GM19035 (cell line): Measurements from ENCODE around the gene CCDC169.

ENCODE experiments used
- ATAC-seq: cut with Tn5 transposase; IDR thresholded peaks from one replicate; pipeline ENCODE4 v1.9.1; 2021; ENCODE audit not compliant: unreplicated experiment

The CCDC169 gene

DNA sequence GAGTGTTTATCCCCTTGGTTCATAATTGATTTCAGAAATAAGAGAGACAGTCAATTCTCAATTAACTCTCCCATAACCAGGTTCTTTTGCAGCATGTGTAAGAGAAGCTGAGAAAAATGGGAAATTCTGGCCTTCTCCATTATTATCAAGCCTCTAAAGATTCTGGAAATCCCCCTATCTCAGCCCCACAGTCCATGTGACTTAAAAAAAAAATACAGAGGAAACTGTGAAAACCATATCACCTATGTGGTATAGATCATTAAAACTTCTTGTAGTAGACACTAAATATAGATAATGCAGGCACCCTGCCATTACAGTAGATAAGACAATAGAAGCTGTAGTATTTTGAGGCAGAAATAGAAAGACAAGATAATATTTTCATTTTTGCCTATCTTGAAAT lies 48.9 kb downstream of the CCDC169 start:
- ATAC-seq: no peak

- no peak for ATAC-seq
These were observed 52.6 kb downstream of the CCDC169 start for GRCh38 chr13:36244990-36245389.

GRCh38 chr13:36244073-36244472 lies 53.5 kb downstream of the CCDC169 start:
- no peak for ATAC-seq

DNA sequence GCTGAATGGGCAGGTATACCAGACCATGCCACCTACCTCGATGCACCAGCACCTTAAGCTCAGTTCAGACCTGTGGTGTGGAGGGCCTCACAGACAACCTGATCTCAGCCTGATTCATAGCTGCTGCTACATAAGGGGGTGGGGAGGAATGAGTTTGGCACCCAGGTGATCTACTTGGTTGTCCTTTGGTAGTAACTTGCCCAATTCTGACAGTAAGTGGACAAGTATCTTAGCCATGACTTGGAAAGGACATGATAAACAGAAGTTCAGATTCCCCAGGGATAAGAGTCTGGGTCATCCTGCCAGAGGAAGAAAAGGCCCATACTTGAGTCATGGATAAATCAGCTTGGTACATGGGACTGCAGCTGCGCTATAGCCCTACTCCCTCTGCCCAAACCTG lies 54.9 kb downstream of the CCDC169 start:
- ATAC-seq: no peak

GRCh38 chr13:36231236-36231635 lies 66.4 kb downstream of the CCDC169 start:
- ATAC-seq: no peak

GRCh38 chr13:36224730-36225129 lies 72.9 kb downstream of the CCDC169 start:
- ATAC-seq: no peak

- no peak for ATAC-seq
These were observed 77.7 kb downstream of the CCDC169 start for GRCh38 chr13:36219883-36220282.

- no peak for ATAC-seq
These were observed 80.2 kb downstream of the CCDC169 start for GRCh38 chr13:36217456-36217855.

GRCh38 chr13:36214163-36214921 lies 83.3 kb downstream of the CCDC169 start, which contains the start of gene SOHLH2:
TSS of gene SOHLH2 (minus strand) at chr13:36214556. CDS start at chr13:36214526, 30 bp downstream.
- ATAC-seq: no peak

DNA sequence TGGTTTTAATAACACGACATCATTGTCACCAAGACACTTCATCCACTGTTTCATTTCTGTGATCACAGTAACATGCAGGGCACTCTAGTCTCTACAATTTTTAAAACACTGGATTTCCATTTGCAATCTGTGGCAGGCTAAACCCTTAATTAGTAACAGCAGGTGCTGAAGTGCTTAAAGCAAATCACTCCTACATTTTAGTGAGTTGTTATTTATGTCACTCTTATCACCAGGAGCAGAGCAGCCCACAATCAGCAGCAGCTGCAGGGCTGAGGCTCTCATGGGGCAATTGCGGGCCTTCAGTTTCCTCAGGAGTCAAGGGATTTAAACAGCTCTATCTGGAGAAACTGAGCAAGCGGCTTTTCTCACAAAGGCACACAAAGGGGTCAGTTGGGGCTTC lies 84.8 kb downstream of the CCDC169 start:
- no peak for ATAC-seq

GRCh38 chr13:36211567-36211966 lies 86.0 kb downstream of the CCDC169 start:
- no peak for ATAC-seq

GRCh38 chr13:36210738-36211137 lies 86.9 kb downstream of the CCDC169 start:
- ATAC-seq: no peak

GRCh38 chr13:36207672-36208071 lies 89.9 kb downstream of the CCDC169 start:
- no peak for ATAC-seq

DNA sequence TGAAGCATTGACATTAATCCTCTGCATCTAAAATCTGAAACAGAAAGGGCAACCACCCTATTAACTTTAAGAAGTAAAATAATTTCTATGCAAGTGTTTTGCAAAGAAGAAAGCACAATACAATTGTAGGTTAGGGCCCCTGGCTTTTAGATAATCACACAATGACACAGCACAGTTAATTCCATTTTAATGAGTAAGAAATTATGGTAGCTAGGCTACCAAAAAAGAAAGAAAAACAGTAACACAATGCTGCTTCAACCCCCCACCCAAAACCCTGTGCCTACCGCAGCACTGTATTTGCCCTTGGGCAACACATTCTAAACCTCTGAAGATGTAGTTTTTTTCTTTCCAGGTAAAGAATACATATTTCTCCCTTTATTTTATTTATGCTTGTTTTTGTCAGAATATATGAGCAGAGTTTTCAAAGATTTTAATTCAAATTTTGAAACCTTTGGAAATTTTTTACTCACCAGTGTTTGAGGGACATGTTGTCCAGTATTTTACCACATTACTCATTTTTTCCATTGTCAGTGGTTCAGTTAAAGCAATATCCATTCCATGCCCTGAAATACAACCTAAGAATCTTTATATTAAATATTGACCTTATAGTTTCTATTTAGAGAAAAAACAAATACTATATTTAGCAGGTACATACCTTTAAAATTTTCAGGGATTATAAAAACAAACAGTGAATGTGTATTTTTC lies 104.3 kb downstream of the CCDC169 start:
- ATAC-seq: no peak

DNA sequence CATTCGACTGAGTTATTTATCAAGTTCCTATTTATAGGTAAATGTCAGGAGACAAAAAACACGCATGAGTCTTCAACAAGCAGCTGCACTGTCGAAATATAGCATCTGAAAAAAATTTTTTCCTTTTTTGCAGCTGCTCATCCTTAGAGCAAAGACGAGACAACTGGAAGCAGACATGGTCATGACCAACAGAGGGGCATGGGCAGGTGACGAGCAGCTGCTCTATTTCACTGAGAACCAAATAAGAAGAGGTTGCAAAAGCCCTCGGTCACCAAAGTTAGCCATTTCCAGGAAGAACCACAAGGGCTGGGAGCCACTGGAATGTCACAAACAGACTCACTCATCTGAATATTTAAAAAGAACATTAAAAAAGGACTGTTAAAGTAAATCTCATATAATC lies 105.4 kb downstream of the CCDC169 start:
- no peak for ATAC-seq

GRCh38 chr13:36190771-36191170 lies 106.8 kb downstream of the CCDC169 start:
- no peak for ATAC-seq

- ATAC-seq: no peak
These were observed 109.2 kb downstream of the CCDC169 start for GRCh38 chr13:36188441-36188840.

- no peak for ATAC-seq
These were observed 113.7 kb downstream of the CCDC169 start for GRCh38 chr13:36183901-36184300.
